GM18519 (cell line): ENCODE measurements around the gene IQGAP3.

ENCODE experiments used
- ATAC-seq: cut with Tn5 transposase; IDR thresholded peaks from one replicate; pipeline ENCODE4 v1.9.1; 2021; ENCODE audit warnings: mild to moderate bottlenecking, moderate library complexity; ENCODE audit not compliant: unreplicated experiment, low FRiP score

IQGAP3 gene

GRCh38 chr1:156515956-156516355 is 56.4 kb downstream of the IQGAP3 start:
- no peak for ATAC-seq

GRCh38 chr1:156513185-156513584 is 59.2 kb downstream of the IQGAP3 start:
- no peak for ATAC-seq

GRCh38 chr1:156511644-156512043 is 60.7 kb downstream of the IQGAP3 start:
- no peak for ATAC-seq

- no peak for ATAC-seq
These were observed 61.7 kb downstream of the IQGAP3 start for GRCh38 chr1:156510709-156511108.

GRCh38 chr1:156509424-156510034 is 62.8 kb downstream of the IQGAP3 start:
- ATAC-seq = no peak

- ATAC-seq = no peak
These were observed 63.5 kb downstream of the IQGAP3 start for GRCh38 chr1:156508955-156509234.

- no peak for ATAC-seq
These were observed 64.0 kb downstream of the IQGAP3 start for GRCh38 chr1:156508205-156508954.

GRCh38 chr1:156506450-156506849 is 65.9 kb downstream of the IQGAP3 start:
- ATAC-seq = no peak

- no peak for ATAC-seq
These were observed 66.6 kb downstream of the IQGAP3 start for GRCh38 chr1:156505679-156506298.

- no peak for ATAC-seq
These were observed 67.3 kb downstream of the IQGAP3 start for GRCh38 chr1:156504821-156505678.

- no peak for ATAC-seq
These were observed 67.9 kb downstream of the IQGAP3 start for GRCh38 chr1:156504438-156504813.

- ATAC-seq = no peak
These were observed 68.5 kb downstream of the IQGAP3 start for GRCh38 chr1:156503698-156504437.

GRCh38 chr1:156502894-156503697 is 69.3 kb downstream of the IQGAP3 start:
- ATAC-seq = no peak

GRCh38 chr1:156502391-156502893 is 69.9 kb downstream of the IQGAP3 start:
- no peak for ATAC-seq

GRCh38 chr1:156500793-156501506 is 71.4 kb downstream of the IQGAP3 start:
- ATAC-seq = peak; percentile 33

GRCh38 chr1:156500543-156500792 is 71.9 kb downstream of the IQGAP3 start, which contains the start of gene MEF2D:
Gene MEF2D, minus strand, starts transcription at chr1:156500775. Its CDS starts 17,483 bp downstream, at chr1:156483292.
- ATAC-seq = no peak

- ATAC-seq = no peak
These were observed 72.4 kb downstream of the IQGAP3 start for GRCh38 chr1:156499842-156500542.

- no peak for ATAC-seq
These were observed 73.0 kb downstream of the IQGAP3 start for GRCh38 chr1:156499194-156499841.
